IPS-18a (cell line): ENCODE results near the gene MKX.

Experiments used
- H3K27ac ChIP-seq: one replicate; pipeline ENCODE4 v1.5.1; 2013; ENCODE audit warnings: low read length
- H3K27me3 ChIP-seq: one replicate; pipeline ENCODE4 v1.6.1; 2013; ENCODE audit warnings: mild to moderate bottlenecking, low read length; ENCODE audit not compliant: control insufficient read depth, insufficient read depth
- H3K36me3 ChIP-seq: one replicate; pipeline ENCODE4 v1.6.1; 2013; ENCODE audit warnings: low read depth, low read length; ENCODE audit not compliant: control insufficient read depth
- H3K4me1 ChIP-seq: one replicate; pipeline ENCODE4 v1.6.1; 2013; ENCODE audit warnings: low read depth, low read length; ENCODE audit not compliant: control insufficient read depth
- H3K4me3 ChIP-seq: one replicate; pipeline ENCODE4 v1.5.1; 2013; ENCODE audit warnings: low read length
- H3K9ac ChIP-seq: one replicate; pipeline ENCODE4 v1.6.1; 2013; ENCODE audit warnings: mild to moderate bottlenecking, low read length, moderate library complexity
- H3K9me3 ChIP-seq: one replicate; pipeline ENCODE4 v1.6.1; 2013; ENCODE audit warnings: low read depth, low read length; ENCODE audit not compliant: control insufficient read depth

Gene MKX

GRCh38 chr10:27663621-27664020 lies 82.0 kb downstream of the MKX start:
- H3K4me1 ChIP-seq = no peaks in the 10 kb centered on the region
- H3K27me3 ChIP-seq = no peaks in the 10 kb centered on the region
- no peaks in the 10 kb centered on the region for H3K9me3 ChIP-seq

GRCh38 chr10:27661514-27662286 lies 83.9 kb downstream of the MKX start:
- Histone ChIP-seq H3K4me3 (no peak overlapping the region), H3K27ac (no peak overlapping the region), H3K9me3 (no peaks in the 10 kb centered on the region)

More at GRCh38 chr10:27663621-27664020, 82.0 kb downstream of the MKX start:
- Histone ChIP-seq H3K4me3 (no peak overlapping the region), H3K27ac (no peak overlapping the region), H3K36me3 (no peaks in the 10 kb centered on the region), H3K9ac (no peak overlapping the region)

DNA sequence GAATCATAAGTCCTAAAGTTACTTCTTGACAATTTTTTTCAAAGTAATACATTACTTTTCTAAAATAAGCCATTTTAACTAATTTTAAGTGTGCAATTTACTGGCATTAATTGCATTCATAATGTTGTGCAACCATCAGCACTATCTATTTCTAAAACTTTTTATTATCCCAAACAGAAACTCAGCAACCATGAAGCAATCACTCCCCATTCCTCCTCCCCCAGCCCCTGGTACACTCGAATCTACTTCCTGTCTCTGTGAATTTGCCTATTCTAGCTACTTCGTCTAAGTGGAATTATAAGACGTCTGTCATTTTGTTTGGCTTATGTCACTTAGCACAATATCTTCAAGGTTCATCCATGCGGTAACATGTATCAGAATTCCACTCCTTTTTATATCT lies 84.9 kb downstream of the MKX start:
- H3K36me3 ChIP-seq = no peaks in the 10 kb centered on the region
- no peaks in the 10 kb centered on the region for H3K27me3 ChIP-seq
- H3K4me1 ChIP-seq = no peaks in the 10 kb centered on the region
- H3K9me3 ChIP-seq = no peaks in the 10 kb centered on the region
- H3K4me3 ChIP-seq = no peak overlapping the region
- no peak overlapping the region for H3K9ac ChIP-seq
- H3K27ac ChIP-seq = no peak overlapping the region

More at GRCh38 chr10:27661514-27662286, 83.9 kb downstream of the MKX start:
- no peak overlapping the region for H3K9ac ChIP-seq
- no peaks in the 10 kb centered on the region for H3K27me3 ChIP-seq
- H3K4me1 ChIP-seq = no peaks in the 10 kb centered on the region
- H3K36me3 ChIP-seq = no peaks in the 10 kb centered on the region

GRCh38 chr10:27660268-27660667 lies 85.4 kb downstream of the MKX start:
- Histone ChIP-seq H3K9me3 (no peaks in the 10 kb centered on the region), H3K36me3 (no peaks in the 10 kb centered on the region), H3K4me1 (no peaks in the 10 kb centered on the region), H3K9ac (no peak overlapping the region), H3K27ac (no peak overlapping the region), H3K4me3 (no peak overlapping the region), H3K27me3 (no peaks in the 10 kb centered on the region)

- Histone ChIP-seq H3K4me3 (no peak overlapping the region), H3K9me3 (no peaks in the 10 kb centered on the region), H3K36me3 (no peaks in the 10 kb centered on the region), H3K27ac (no peak overlapping the region), H3K27me3 (no peaks in the 10 kb centered on the region), H3K9ac (no peak overlapping the region), H3K4me1 (no peaks in the 10 kb centered on the region)
Observed at GRCh38 chr10:27659786-27660185, 85.8 kb downstream of the MKX start.

GRCh38 chr10:27658788-27659187 lies 86.8 kb downstream of the MKX start:
- H3K36me3 ChIP-seq = no peaks in the 10 kb centered on the region
- H3K27me3 ChIP-seq = no peaks in the 10 kb centered on the region
- H3K9me3 ChIP-seq = no peaks in the 10 kb centered on the region
- no peak overlapping the region for H3K4me3 ChIP-seq
- no peaks in the 10 kb centered on the region for H3K4me1 ChIP-seq
- H3K9ac ChIP-seq = no peak overlapping the region
- H3K27ac ChIP-seq = no peak overlapping the region

DNA sequence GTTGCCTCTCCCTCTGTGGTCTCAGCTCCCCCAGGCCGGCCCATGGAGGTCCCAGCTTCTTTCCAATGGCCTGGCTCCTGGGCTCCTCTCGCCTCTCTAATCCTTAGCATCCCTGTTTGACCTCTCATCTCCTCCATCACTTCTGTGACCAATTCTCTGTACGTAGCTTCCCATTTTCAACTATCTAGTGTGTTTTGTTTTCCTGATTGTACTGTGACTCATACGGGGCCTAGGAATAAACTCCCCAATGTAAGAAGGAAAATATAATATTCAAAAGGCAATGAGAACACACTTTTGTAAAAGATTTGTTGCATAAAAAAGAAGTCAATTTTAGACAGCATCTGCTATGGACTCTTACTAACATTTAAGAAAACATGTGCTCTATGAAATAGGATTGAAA lies 90.3 kb downstream of the MKX start:
- H3K27me3 ChIP-seq = no peaks in the 10 kb centered on the region
- no peaks in the 10 kb centered on the region for H3K4me1 ChIP-seq

DNA sequence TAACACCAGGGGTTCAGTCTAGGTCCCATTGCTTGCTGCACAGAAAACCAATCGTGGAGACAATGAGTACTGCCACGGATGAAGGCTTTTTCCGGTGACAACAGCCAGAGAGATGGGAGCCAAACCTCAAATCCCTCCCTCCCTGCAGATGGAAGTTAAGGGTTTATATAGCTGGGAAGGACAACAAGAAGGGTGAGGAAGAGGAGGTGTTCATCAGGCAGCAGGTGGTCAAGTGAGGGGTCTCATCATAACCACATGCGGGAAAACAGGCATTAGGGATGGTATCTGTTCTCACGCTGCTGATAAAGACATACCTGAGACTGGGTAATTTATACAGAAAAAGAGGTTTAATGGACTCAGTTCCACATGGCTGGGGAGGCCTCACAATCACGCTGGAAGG lies 91.3 kb downstream of the MKX start:
- Histone ChIP-seq H3K9me3 (no peaks in the 10 kb centered on the region), H3K36me3 (no peaks in the 10 kb centered on the region), H3K9ac (no peak overlapping the region), H3K27me3 (no peaks in the 10 kb centered on the region), H3K27ac (no peak overlapping the region), H3K4me1 (no peaks in the 10 kb centered on the region), H3K4me3 (no peak overlapping the region)

More for the DNA sequence above, 90.3 kb downstream of the MKX start:
- Histone ChIP-seq H3K36me3 (no peaks in the 10 kb centered on the region), H3K9me3 (no peaks in the 10 kb centered on the region), H3K9ac (no peak overlapping the region), H3K27ac (no peak overlapping the region), H3K4me3 (no peak overlapping the region)

GRCh38 chr10:27646604-27647175 lies 98.9 kb downstream of the MKX start:
- Histone ChIP-seq H3K27me3 (no peaks in the 10 kb centered on the region), H3K36me3 (no peaks in the 10 kb centered on the region), H3K4me1 (no peaks in the 10 kb centered on the region), H3K9ac (no peak overlapping the region), H3K9me3 (no peaks in the 10 kb centered on the region), H3K4me3 (no peak overlapping the region), H3K27ac (no peak overlapping the region)

DNA sequence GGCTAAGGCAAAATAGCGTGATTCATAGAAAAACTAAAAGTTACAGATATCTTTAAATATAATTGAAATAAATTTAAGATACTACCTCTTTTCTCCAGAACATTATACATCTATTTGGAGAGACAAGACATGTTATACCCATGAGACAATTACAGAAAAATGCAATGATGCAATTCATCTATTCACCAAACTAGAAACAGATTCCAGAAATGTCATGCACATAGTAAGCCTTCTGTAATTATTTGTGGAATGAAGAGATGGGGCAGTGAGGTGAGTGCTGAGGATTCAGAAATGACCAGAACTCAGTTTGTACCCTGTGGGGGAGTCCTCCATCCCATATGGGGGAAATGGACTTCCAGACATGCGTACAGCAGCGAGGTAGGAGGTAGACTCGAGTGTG lies 99.4 kb downstream of the MKX start:
- no peak overlapping the region for H3K4me3 ChIP-seq
- no peaks in the 10 kb centered on the region for H3K36me3 ChIP-seq
- H3K27ac ChIP-seq = no peak overlapping the region
- H3K4me1 ChIP-seq = no peaks in the 10 kb centered on the region
- H3K9me3 ChIP-seq = no peaks in the 10 kb centered on the region
- no peaks in the 10 kb centered on the region for H3K27me3 ChIP-seq
- H3K9ac ChIP-seq = no peak overlapping the region

- no peaks in the 10 kb centered on the region for H3K4me1 ChIP-seq
- H3K27ac ChIP-seq = no peak overlapping the region
- no peak overlapping the region for H3K9ac ChIP-seq
- H3K27me3 ChIP-seq = no peaks in the 10 kb centered on the region
- no peak overlapping the region for H3K4me3 ChIP-seq
- no peaks in the 10 kb centered on the region for H3K36me3 ChIP-seq
- H3K9me3 ChIP-seq = no peaks in the 10 kb centered on the region
Observed at GRCh38 chr10:27644307-27644939, 101.2 kb downstream of the MKX start.
